Left renal cortex interstitium (tissue), 4 donors: ENCODE measurements around the gene AFG1L. TPM values are rescaled to one million over a fixed set of nuclear protein-coding genes. Genes with fewer than 3 reads are reported as not detected.

Source experiments
- DNase-seq, 4 donors: peaks; one replicate each; pipeline ENCODE4 v3.0.0-alpha.2; 2013; ENCODE audit warnings: low read depth in 4 of 4, low spot score in 2 of 4, missing footprints in 1 of 4
- polyA plus RNA-seq, 4 donors: library from polyadenylated mRNA; unstranded; fragments of 120-200 nt; gene quantifications; one replicate each; pipeline ENCODE4 v1.2.1, GENCODE V29; 2013; ENCODE audit not compliant: insufficient read length in 4 of 4

Gene AFG1L
- polyA plus RNA-seq, 4 donors: 7.1 to 8.4 (median 7.8) TPM

DNA sequence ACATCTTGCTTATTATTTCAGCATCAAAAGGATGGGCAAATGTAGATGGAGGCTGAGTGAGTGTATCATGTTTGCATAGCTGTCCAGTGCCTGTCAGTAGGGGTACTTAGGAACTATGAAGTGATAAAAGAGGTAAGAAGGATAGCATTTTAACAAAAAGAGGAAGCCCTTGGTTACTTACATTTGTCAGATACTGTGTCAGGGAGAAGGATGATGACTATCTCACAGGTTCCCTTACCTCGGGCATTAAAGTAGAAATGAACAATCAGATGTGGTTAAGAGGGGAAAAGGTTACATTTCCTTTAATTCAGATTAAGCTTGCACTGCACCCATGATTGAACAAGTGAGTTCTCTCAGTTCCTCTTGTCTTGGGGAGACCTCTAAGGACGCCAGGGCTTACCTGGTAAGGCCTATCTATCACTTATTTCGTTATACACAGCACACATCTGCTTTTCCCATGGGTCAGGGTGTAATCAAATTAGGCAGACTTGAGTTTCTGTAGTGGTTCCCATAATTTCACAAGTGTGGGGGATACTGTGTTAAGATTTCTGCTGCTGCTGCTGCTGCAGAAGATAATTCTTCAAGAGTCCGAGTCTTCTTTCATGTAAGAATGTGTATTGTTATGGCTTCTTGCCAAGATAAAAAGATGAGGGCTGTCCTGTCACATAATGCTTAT lies 270.4 kb downstream of the AFG1L start:
- DNase-seq: no peak

DNA sequence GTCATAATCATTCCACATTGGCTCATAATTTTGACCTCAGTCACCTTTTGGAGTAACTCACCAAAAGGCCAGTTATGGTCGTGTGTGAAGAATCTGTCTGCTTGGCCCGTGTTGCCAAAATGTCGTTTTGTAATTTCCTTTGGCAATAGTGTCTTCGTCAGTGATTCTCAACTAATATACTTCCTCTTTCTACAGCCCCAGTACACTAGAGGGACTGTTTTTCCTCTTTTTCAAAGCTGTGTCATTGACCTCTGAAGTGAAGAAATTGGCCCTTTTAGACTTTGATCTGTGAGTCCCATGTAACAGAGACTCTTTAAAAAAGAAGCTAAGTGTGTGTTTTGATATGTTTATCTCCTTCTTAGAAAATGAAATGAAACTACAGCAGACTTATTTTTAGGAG lies 271.0 kb downstream of the AFG1L start:
- DNase-seq: no peak

DNA sequence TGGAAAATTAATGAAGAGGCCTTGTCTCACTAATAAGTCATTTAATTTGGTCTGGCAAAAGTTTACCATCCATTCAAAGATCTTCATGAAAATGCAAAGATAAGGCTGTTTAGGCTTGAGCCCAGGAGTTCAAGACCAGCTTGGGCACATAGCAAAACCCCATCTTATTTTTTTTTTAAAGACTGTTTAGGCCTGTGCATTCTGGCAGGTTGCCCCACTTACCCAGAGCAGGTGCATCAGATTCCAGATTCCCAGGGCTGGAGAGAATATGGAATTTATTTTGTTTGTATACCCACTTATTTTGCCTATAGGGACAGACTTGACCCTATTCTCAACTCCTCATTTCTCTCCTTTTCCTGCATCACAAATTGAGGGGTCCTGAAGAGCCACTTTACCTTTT lies 271.6 kb downstream of the AFG1L start:
- no peak for DNase-seq

DNA sequence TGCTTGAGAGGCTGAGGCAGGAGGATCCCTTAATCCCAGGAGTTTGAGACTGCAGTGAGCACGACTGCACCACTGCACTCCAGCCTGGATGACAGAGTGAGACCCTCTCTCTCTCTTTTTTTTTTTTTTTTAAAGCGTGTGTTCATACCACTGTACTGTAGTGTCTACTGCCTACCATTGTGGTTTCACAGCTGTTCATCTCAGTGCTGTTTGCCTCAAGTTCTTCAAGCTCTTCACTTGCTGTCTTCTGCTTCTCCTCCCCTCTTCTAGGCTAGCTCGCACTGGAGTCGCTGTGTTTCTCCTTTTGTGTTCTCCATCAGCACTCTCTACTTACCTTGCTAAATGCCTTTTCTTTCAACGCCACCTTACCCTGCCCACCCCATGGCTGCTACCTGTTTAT lies 273.2 kb downstream of the AFG1L start:
- DNase-seq: no peak

DNA sequence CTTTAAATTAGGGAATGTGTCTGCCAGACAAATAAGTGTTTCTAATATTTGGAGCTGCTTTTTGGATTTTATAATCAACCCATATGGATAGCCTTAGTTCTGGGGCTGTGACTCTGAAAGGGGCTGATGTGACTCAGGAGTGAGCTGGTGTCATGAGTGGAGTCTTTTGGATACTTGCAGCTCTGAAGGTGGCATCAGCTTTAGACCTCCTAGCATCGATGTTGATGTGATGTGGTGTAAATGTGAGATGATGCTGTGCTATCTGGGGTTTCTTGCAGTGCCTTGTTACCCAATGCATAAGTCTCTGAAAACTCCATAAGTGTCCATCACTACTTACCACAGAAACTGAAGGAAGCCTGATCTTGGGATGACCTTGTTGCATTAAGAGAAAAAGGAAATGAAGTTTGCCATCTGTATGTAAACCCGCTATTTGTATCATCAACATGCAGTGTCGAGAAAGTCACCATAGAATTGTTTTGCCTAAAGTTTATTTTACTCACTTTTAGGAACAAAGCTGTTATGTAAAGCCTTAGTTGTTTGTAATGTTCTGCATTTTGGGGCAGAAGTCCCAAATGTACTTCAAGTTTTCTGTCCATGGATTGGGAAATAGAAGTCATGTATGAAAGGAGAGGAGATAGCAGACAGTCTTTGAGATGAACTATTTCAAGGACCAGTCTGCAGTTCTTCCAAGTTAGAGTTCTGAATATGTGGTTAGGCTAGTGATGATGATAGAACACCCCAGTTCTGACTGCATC lies 273.9 kb downstream of the AFG1L start:
- DNase-seq: no peak

DNA sequence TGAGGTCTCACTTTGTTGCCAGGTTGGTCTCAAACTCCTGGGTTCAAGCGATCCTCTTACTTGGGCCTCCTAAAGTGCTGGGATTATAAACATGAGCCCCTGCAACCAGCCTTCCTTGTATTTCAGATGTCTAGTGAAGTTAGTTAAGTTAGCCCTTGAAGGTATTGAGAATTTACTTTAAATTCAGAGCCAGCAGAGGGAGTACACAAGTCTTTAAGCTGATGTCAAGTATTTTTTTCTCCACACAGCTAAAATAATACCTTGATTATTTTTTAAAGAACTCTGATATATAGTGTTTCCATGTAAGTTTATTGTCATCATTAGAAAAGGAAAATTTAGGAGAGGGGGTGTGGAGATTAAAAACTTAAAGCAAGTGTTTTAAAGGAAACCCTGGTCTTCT lies 275.7 kb downstream of the AFG1L start:
- no peak for DNase-seq

DNA sequence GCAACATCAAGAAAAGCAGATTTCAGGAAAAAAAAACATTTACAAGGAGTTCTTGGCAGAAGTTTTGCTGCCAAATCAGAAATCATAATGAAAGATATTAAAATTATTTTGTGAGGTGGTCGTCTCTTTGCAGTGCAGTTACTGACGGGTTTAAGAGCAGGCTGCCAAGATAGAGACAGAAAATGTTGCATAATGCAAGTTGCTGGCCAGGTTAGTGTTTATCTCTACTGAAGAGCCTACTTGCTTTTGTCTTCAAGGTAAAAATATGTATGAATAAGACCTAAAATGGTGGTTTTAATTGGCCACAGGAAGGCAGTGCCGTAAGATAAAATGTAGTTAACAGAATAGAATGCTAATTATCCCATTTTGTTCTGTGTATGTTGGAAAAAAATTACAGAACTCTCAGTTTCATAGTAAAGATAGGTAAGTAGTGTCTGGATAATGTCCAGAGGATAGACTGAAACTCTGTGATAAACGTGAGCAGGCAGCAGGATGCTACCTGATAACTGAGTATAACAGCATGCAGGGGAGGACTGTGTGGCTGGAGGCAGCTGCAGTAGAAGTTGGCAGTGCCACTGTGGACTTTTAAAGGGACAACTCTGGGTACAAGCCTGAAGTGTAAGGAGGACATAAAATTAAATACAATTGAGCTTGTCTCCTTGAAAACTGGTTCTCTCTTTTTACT lies 279.7 kb downstream of the AFG1L start:
- DNase-seq: no peak

Other genes starting within 250 kb of the AFG1L start
- gene OSTM1, start 220.3 kb upstream of the AFG1L start, polyA plus RNA-seq: 10 to 100 TPM; 20.0 to 35.4 (median 28.3) TPM
- gene NR2E1, start 129.0 kb upstream of the AFG1L start, polyA plus RNA-seq: not detected
- 100 to 1,000 TPM; 188 to 256 (median 230) TPM for gene SNX3, start 34.0 kb upstream of the AFG1L start, polyA plus RNA-seq